ENCODE results near the gene RBFOX1.

RBFOX1 gene

DNA sequence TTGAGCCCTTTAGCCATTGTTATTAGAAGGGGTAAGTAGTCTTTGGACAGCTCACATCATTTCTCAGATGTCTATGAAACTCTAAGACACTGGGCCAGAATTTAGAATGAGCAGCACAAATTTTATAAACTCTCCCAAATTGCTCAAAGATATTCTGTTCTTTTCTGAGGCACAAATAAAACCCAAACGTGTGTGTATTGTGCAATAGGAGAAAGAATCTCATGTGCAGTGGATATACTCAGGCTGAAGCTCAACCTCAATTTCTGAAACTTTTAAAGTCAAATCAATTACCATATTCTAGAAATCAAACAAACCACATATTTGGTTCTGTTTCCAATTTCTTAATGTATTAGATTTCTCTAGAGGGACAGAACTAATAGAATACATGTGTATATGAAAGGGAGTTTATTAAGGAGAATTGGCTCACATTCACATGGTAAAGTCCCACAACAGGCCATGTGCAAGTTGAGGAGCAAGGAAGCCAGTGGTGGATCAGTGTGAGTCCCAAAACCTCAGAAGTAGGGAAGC, 403.6 kb downstream of the RBFOX1 start:
- no peak overlapping the region for H3K4me3 ChIP-seq (ENCODE audit: low read depth in 1 of 2, low read length in 1 of 2)
- no peaks in the 10 kb centered on the region for H3K9me3 ChIP-seq
- no peaks in the 10 kb centered on the region for H3K36me3 ChIP-seq
- no peak overlapping the region for H3K27ac ChIP-seq
- TF ChIP-seq CTCF (IDR thresholded peaks at IDR 0.05), result no peak
- no peaks in the 10 kb centered on the region for H3K27me3 ChIP-seq
- H3K4me1 ChIP-seq (ENCODE audit: control insufficient read depth in 1 of 2, insufficient read depth in 1 of 2, low read depth in 1 of 2, low read length in 1 of 2), result no peaks in the 10 kb centered on the region

DNA sequence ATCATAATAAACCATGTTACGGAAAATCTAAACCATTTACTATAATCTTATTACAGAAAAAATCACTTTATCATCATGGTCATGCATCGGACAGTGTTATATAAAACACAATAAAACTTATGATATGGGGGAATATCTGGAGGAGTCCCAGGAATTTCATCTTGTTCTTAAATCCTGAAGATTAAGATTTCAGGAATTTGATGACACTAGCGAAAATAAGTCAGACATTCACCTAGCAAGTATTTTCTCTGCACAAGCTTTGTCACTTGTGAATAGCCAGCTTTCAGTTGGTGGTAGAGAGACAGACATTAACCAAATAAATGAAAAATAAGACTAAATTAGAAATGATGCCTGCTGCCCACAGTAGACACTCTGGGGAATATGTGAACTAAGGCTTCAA, 410.0 kb downstream of the RBFOX1 start:
- no peak overlapping the region for H3K4me3 ChIP-seq (ENCODE audit: low read depth in 1 of 2, low read length in 1 of 2)
- H3K9me3 ChIP-seq, result no peaks in the 10 kb centered on the region
- H3K36me3 ChIP-seq, result no peaks in the 10 kb centered on the region
- no peaks in the 10 kb centered on the region for H3K4me1 ChIP-seq (ENCODE audit: control insufficient read depth in 1 of 2, insufficient read depth in 1 of 2, low read depth in 1 of 2, low read length in 1 of 2)
- no peak overlapping the region for H3K27ac ChIP-seq
- no peaks in the 10 kb centered on the region for H3K27me3 ChIP-seq
- TF ChIP-seq CTCF (IDR thresholded peaks at IDR 0.05), result no peak

DNA sequence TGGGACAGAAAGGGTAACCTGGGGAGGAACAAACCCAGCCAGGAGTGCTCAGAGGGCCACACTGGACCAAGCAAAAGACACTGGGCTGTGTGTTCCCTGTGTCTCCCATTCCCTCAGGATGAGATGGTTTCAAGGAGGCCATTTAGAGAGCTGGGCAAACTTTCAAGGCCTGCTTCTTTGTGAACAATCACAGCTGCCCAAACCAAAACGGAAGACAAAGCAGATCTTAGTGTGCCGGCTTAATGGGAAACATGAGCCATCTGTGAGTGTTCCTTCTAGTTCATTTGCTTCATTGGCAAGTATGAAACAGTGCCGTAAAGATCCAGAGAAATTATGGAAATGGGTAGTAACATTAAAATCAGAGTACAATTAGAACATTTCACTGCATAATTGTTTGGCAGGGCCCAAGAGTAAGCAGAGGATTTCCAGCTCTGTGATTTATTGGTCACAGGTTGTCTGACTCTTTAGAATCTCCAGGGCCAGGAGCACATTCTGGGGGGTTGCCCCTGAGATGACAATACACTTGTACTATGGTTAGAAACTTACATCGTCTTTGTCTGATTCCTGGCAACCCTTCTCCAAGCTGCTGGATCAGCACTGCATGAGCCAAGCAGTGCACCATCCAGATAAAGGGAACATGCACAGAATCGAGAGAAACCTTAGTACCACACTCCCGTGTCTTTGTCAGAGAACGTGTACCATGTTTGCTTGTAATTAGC, 412.1 kb downstream of the RBFOX1 start:
- Histone ChIP-seq H3K27me3 (no peaks in the 10 kb centered on the region), H3K4me1 (ENCODE audit: control insufficient read depth in 1 of 2, insufficient read depth in 1 of 2, low read depth in 1 of 2, low read length in 1 of 2) (no peaks in the 10 kb centered on the region), H3K4me3 (ENCODE audit: low read depth in 1 of 2, low read length in 1 of 2) (no peak overlapping the region), H3K36me3 (no peaks in the 10 kb centered on the region), H3K9me3 (no peaks in the 10 kb centered on the region), H3K27ac (no peak overlapping the region)
- no peak for TF ChIP-seq CTCF (IDR thresholded peaks at IDR 0.05)

GRCh38 chr16:7745276-7745675, 412.6 kb downstream of the RBFOX1 start:
- no peak overlapping the region for H3K4me3 ChIP-seq (ENCODE audit: low read depth in 1 of 2, low read length in 1 of 2)
- H3K27me3 ChIP-seq, result no peaks in the 10 kb centered on the region
- H3K4me1 ChIP-seq (ENCODE audit: control insufficient read depth in 1 of 2, insufficient read depth in 1 of 2, low read depth in 1 of 2, low read length in 1 of 2), result no peaks in the 10 kb centered on the region
- H3K9me3 ChIP-seq, result no peaks in the 10 kb centered on the region
- H3K36me3 ChIP-seq, result no peaks in the 10 kb centered on the region
- H3K27ac ChIP-seq, result no peak overlapping the region
- TF ChIP-seq CTCF (IDR thresholded peaks at IDR 0.05), result no peak

DNA sequence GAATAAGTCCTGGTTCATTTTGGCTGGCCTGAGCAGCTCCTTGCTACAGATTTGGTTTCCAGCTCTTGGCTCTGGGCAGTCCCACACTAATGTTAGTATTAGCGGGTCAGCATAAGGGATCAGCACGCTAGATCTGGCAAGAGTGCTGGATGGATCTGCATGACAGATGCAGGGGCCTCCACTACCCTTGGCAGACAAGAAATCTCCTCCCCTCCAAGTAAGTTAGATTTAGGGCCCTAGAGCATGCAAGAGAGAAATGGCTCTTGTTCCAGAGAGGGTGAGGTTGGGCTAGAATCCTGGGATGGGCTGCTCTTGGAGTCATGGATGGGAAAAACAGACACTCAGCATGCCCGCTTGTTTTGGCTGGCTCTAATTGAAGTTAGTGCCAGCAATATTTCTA, 414.3 kb downstream of the RBFOX1 start:
- no peaks in the 10 kb centered on the region for H3K27me3 ChIP-seq
- H3K36me3 ChIP-seq, result no peaks in the 10 kb centered on the region
- no peaks in the 10 kb centered on the region for H3K4me1 ChIP-seq (ENCODE audit: control insufficient read depth in 1 of 2, insufficient read depth in 1 of 2, low read depth in 1 of 2, low read length in 1 of 2)
- H3K4me3 ChIP-seq (ENCODE audit: low read depth in 1 of 2, low read length in 1 of 2), result no peak overlapping the region
- H3K9me3 ChIP-seq, result no peaks in the 10 kb centered on the region
- TF ChIP-seq CTCF (IDR thresholded peaks at IDR 0.05), result no peak
- H3K27ac ChIP-seq, result no peak overlapping the region

Data from neutrophil (primary cell).